Neural cell (in vitro differentiated cells): ENCODE data around the gene GIPC1.

Experiments
- EP300 ChIP-seq: fragments of 450-650 bp; conservative IDR thresholded peaks from 2 replicates; pipeline ENCODE4 v1.6.1; 2014; ENCODE audit warnings: antibody characterized with exemption, mild to moderate bottlenecking, moderate library complexity; ENCODE audit not compliant: poor library complexity, severe bottlenecking
- EZH2 ChIP-seq: fragments of 200-600, 300-800 bp; shearing (Covaris generic), sonication (generic); IDR thresholded peaks from 2 replicates; pipeline ENCODE4 v1.6.1; 2014; ENCODE audit warnings: antibody characterized with exemption, low read length, borderline replicate concordance, mild to moderate bottlenecking; ENCODE audit not compliant: insufficient read depth, poor library complexity, severe bottlenecking
- POLR2AphosphoS5 ChIP-seq: IDR thresholded peaks from 2 replicates; pipeline ENCODE4 v1.6.1; 2012
- RAD21 ChIP-seq: fragments of 450-650 bp; conservative IDR thresholded peaks from 2 replicates; pipeline ENCODE4 v1.6.1; 2014; ENCODE audit warnings: antibody characterized with exemption, mild to moderate bottlenecking, moderate library complexity
- REST ChIP-seq: IDR thresholded peaks from 2 replicates; pipeline ENCODE4 v1.6.1; 2012; ENCODE audit warnings: borderline replicate concordance
- TAF1 ChIP-seq: IDR thresholded peaks from 2 replicates; pipeline ENCODE4 v1.6.1; 2012; ENCODE audit warnings: low read depth
- TF ChIP-seq, protein P1 (sequence below): fragments of 450-650 bp; IDR thresholded peaks from 2 replicates; pipeline ENCODE4 v1.5.1; 2014; ENCODE audit warnings: antibody characterized with exemption, mild to moderate bottlenecking, moderate library complexity; ENCODE audit not compliant: poor library complexity, severe bottlenecking

DNA sequence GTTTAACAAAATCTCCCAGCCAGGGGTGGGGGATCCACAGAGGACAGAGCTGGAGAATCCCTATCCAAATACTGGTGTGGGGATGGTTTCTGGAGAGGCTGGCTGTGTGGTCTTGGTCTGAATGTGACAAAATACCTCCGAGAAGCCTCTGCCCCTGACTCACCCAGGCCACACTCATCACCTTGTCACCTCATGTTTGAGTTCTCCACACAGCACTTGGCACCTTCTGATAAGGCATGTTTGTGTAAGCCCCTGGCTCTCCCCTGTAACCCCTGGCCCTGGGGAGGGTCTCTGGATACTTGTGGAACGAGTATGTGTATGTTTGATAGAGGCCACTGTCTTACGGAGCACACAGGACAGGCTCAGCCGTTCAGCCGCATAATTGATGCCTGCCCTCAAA is 48.1 kb upstream of the GIPC1 start:
- TF ChIP-seq POLR2AphosphoS5 (no peak), TAF1 (no peak), EZH2 (no peak), EP300 (no peak), RAD21 (no peak), REST (no peak)
- TF ChIP-seq, protein P1, sequence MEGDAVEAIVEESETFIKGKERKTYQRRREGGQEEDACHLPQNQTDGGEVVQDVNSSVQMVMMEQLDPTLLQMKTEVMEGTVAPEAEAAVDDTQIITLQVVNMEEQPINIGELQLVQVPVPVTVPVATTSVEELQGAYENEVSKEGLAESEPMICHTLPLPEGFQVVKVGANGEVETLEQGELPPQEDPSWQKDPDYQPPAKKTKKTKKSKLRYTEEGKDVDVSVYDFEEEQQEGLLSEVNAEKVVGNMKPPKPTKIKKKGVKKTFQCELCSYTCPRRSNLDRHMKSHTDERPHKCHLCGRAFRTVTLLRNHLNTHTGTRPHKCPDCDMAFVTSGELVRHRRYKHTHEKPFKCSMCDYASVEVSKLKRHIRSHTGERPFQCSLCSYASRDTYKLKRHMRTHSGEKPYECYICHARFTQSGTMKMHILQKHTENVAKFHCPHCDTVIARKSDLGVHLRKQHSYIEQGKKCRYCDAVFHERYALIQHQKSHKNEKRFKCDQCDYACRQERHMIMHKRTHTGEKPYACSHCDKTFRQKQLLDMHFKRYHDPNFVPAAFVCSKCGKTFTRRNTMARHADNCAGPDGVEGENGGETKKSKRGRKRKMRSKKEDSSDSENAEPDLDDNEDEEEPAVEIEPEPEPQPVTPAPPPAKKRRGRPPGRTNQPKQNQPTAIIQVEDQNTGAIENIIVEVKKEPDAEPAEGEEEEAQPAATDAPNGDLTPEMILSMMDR: no peak
